Kidney tubule cell (primary cell): ENCODE data around the gene MYH14.
"Not testable (repeated sequence)": the region's sequence is repeated elsewhere in the genome, so short reads cannot be mapped to it uniquely, and the experiment has no call there.

ENCODE experiments used
- DNase-seq: peaks from one replicate; pipeline ENCODE4 v3.0.0-alpha.2; 2018; ENCODE audit warnings: low spot score

MYH14 gene

GRCh38 chr19:50333235-50333736 is 129.9 kb downstream of the MYH14 start:
- peak; percentile 93 for DNase-seq

- peak; percentile 79 for DNase-seq
Measured at GRCh38 chr19:50333737-50334617, 130.6 kb downstream of the MYH14 start.

- no peak for DNase-seq
Measured at GRCh38 chr19:50334741-50335421, 131.5 kb downstream of the MYH14 start.

- DNase-seq: not testable (repeated sequence)
Measured at GRCh38 chr19:50337031-50337430, 133.6 kb downstream of the MYH14 start.

- no peak for DNase-seq
Measured at GRCh38 chr19:50340331-50340730, 136.9 kb downstream of the MYH14 start.

GRCh38 chr19:50341091-50341564 is 137.7 kb downstream of the MYH14 start:
- no peak for DNase-seq

GRCh38 chr19:50344661-50345318 is 141.4 kb downstream of the MYH14 start:
- DNase-seq: no peak

- DNase-seq: peak; percentile 40
Measured at GRCh38 chr19:50347089-50347581, 143.7 kb downstream of the MYH14 start.

GRCh38 chr19:50349277-50350057 is 146.0 kb downstream of the MYH14 start:
- DNase-seq: peak; percentile 46

- DNase-seq: no peak
Measured at GRCh38 chr19:50352242-50352641, 148.8 kb downstream of the MYH14 start.

GRCh38 chr19:50353487-50353880 is 150.1 kb downstream of the MYH14 start:
- DNase-seq: not testable (repeated sequence)

- no peak for DNase-seq
Measured at GRCh38 chr19:50356691-50357177, 153.3 kb downstream of the MYH14 start.

GRCh38 chr19:50357178-50358100 is 154.0 kb downstream of the MYH14 start:
- DNase-seq: peak; percentile 70

- peak; percentile 27 for DNase-seq
Measured at GRCh38 chr19:50358483-50359327, 155.3 kb downstream of the MYH14 start.

GRCh38 chr19:50359328-50359818 is 156.0 kb downstream of the MYH14 start:
- DNase-seq: no peak
